HT1080 (cell line): ENCODE measurements around the gene ISM1. TPM values are rescaled to one million over a fixed set of nuclear protein-coding genes. Genes with fewer than 3 reads are reported as not detected.

Experiments used
- DNase-seq: peaks from one replicate; pipeline ENCODE4 v3.0.0-alpha.2; 2015; ENCODE audit warnings: low read depth
- total RNA-seq: library from RNA; depleted of rRNA; stranded (reverse); fragments of >200 nt; shearing (Covaris generic); gene quantifications from 2 replicates; pipeline ENCODE4 v1.2.3, GENCODE V29; 2014

ISM1 gene
- total RNA-seq, 1 experiment from 2014 or later: 2.6 TPM

DNA sequence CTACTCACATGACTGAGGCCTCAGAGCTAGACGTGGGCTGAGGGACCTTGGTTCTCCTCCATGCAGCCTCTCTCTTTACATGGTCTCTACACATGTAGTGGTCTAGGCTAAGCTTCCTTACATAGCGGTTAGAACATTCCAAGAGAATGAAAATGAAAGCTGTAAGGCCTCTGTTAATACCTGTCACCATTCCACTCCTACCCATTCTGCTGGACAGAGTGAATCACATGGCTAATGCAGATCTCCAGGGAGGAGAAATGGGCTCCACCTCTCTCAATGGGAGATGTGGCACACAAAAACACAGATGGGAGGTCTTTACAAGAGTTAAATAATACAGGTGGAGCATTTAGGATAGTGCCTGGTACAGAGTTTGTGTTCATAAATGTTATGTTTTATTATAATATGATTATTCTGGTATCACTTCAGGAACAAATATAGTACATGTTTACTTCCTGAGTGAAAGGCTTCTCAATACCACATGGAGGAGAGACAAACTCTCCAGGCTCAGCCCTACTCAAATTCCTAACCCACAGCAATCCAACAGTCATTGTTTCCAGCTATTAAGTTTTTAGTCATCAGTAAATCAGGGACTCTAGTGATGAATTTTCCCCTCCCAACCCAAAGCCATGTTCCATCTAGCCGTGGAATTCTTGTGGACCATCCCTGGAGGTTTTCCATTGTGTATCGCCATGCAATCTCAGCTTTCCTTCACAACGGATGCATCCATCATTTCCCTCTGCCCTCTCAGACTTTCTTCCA lies 57.9 kb downstream of the ISM1 start:
- no peak for DNase-seq

DNA sequence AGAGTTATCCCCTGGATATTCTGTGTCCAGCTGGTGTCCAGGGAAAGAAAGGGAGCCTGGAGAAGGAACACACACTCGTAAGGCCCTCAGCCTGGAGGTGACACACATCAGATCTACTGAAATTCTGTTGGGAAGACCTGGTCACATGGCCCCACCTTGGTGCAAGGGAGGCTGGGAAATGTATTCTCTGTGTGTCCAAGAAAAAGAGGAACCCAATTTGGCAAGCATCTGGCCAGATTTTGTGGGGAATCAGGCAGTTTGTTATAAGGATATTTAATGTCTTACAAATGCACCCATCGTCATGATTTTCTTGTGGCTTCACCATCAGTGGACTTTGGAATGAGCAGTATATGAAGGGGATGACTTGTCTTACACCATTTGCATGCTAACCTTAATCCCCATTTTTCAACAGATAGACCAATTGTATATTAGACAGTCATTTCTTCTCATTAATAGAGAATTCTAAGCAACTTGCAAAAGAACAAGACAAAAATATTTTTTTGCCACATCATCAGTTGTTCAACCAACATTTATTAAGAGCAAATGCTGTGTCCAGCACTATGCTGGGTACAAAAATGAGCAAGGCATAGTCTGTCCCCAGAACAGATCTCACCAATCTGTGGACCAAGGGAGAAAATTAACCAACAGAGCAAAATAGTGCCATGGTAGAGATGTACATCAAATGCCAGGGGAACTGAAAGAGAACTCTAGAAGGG lies 59.7 kb downstream of the ISM1 start:
- no peak for DNase-seq

DNA sequence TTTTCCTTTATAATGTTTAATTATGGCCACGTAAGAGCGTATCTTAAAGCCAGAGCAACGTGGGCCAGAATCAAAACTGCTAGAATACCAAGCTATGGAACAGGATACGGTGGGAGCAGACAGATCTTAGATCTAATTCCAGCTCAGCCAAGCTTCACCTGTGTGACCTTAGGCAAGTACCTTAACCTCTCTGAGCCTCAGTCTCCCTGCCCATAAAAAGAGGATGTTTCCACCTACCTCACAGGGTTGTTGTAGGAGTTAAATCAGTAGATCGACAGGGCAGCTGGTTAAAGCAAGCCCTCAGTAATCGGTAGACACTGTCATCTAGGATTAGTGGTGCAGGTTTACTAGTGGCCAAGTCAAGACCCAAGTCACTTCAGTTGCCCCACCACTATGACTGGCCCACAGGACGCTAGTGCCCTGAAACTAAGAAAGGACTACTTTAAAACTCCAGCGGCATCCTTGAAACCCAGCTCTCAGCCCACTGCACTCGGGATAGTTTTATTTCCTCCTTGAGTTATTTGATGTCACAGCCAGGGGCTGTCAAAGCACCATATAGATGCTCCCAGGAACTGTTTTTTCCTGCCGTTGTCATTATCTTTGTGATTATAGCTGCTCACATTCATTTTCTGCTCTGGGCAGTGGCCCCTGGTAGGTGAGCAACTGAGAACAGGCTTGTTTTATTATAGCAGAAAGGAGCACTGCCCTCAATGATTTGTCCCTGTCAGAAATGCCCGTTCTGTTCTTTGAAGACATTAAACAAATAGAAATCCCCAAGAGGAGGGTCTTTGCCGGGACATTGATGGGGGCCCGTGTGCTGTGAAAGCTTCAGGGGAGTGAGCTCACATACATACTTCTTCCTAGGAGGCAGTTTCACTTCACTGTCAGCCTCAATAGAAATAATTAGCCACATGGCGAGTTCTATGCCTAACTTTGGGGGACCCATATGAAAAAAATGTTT lies 63.1 kb downstream of the ISM1 start:
- DNase-seq: no peak

DNA sequence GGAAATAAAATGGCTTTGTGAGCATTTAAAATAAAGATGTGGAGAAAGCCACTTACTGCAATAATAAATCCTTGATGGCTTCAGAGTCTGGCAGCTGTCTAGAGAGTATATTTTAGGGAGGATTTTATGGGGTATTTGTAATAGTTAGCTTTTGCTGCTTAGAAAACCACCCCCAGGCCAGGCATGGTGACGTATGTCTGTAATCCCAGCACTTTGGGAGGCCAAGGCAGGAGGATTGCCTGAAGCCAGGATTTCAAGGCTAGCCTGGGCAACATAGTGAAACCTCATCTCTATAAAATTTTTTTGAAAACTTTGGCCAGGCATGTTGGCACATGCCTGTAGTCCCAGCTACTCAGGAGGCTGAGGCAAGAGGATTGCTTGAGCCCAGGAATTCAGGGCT lies 63.8 kb downstream of the ISM1 start:
- no peak for DNase-seq

DNA sequence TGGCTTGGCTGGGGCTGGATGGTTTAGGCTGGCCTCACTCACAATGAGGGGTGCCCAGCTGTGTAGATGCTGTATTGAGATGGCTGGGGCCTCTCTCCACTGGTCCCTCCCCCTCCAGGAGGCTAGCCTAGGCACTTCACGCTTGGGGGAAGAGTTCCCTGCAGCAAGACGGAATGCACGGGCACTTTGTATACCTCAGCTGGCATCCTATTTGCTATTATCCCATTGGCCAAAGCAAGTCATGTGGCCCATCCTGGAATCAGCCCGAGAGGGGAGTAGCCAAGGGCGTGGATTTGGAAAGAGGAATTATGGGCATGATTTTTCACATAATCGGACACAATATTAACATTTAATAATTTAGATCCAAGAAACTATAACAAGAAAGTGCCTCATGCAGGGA lies 64.3 kb downstream of the ISM1 start:
- DNase-seq: no peak

DNA sequence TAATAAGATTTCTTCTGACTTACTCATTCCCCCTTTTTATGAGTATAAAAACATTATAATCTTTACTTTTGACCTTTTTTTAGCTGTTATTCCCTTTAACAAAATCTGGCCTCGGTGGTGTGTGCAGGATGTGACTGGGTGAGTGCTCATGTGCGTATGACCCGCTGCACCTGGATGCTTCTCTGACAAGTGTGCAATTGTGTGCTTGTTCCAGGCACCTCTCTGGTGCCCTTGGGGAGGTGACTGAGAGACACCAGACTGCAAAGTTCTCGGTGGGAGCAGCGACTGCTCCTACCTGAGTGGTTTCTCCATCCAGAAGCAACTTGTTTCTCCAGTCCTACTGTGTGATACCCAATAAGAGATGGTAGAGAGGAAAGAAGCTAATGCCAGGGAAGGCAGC lies 65.0 kb downstream of the ISM1 start:
- no peak for DNase-seq

DNA sequence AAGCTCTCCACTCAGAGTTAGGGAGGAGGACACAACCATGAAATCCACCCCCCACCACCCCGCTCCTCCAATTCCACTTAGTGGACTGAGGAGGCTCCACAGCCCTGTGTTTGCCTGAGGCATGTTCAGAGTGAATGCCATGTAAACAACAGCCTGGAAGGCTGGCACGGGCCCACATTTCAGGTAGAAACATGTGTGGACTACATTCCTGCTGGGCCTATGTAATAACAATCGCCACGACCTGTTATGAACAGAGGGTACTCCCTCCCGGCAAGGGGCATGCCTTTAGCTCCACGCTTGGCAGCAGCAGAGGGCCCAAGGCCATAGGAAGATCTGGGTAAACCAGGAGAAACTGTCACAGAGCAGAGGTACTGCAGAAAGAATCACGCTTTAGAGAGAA lies 65.5 kb downstream of the ISM1 start:
- no peak for DNase-seq

DNA sequence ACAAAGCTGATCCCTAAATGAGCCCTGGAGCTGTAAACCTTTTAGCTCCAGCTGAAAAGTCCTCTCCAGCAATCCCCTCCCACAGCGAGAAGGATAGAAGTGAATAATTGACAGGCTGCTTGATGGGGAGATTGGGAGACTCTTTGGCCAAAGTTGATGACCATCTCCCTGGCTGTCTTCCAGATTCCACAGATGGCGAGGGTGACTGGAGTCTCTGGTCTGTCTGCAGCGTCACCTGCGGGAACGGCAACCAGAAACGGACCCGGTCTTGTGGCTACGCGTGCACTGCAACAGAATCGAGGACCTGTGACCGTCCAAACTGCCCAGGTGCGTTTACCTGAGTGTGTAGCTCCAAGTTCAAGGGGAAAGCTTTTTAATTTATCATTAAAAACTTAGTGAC lies 67.3 kb downstream of the ISM1 start:
- no peak for DNase-seq

DNA sequence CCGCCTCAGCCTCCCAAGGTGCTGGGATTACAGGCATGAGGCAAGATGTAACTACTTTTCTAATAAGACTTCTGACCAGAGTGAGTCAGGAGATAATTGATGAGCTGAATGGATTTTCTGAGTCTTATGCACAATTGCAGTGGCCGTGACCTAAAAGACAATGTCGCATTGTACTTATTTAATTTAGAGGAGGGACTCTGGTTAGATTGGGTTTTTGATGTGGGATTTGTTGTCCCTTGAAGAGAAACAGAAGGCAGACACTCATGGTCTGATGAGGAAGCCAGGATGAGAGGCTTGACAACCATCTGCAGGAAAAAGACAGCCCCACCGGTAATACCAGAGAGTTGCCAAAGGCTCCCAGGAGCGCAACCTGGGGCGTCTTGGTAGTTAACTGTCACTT lies 68.0 kb downstream of the ISM1 start:
- DNase-seq: no peak

DNA sequence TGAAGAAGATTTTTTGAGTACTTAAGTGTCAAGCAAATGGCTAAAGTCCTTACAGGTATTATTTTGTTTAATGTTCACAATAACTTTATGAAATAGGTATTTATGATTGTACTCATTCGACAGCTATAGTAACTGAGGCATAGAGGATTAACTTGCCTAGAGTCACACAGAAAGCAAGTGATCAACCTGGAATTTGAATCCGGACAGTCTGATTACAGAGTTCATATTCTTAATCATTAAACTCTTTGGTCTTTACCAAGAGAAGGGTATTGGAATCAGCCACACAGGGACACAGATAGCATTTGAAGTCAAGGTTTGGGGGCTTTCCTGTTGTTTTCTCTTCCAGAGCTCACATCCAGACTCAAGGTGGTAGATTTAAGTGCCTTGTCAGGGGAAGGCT lies 69.7 kb downstream of the ISM1 start:
- DNase-seq: no peak

DNA sequence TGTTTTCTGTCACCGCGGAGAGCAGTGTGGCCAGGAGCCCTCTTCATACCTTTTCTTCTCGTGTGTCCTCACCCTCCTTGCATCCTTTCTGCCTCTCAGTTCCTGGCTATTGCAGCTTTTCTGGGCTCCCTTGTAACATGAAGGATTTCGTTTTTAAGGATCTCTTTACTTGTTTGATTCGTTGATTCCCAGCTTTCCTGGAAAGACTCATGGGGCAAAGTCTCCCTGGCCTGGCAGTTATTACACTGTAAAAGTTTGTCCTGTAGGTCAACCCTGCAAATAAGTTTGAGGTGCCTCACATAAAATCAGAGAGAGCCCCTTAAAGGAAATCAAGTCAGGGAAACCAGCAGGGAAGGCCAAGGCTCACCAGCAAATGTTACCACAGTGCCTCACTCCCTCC lies 70.1 kb downstream of the ISM1 start:
- no peak for DNase-seq

DNA sequence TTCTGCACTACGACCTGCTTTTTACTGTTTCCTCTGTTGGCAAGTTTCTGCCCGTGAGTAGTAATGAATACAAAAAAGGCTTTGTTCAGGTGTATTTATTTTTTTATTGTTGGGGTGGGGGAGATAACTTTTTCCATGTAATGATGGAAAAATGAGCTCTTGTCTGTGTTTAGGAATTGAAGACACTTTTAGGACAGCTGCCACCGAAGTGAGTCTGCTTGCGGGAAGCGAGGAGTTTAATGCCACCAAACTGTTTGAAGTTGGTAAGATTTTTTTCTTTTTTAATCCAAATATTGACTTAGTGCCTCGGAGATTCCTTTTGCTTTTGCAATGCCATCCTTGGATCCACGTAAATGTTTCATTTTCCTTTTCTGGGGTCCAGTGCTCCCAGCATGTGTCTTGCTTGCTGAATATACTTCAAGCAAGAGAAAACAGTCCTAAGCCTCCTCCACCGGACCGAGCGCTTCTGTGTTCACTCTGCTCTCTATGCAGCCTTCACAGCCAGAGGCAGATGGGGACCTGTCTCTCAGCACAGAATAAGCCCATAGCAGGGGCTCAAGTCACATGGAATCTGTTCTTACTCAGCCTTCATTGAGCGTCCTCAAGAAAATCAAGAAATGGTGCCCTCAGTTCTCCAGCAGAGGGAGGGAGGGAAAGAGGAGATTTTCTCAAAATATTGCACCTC lies 71.3 kb downstream of the ISM1 start:
- no peak for DNase-seq

DNA sequence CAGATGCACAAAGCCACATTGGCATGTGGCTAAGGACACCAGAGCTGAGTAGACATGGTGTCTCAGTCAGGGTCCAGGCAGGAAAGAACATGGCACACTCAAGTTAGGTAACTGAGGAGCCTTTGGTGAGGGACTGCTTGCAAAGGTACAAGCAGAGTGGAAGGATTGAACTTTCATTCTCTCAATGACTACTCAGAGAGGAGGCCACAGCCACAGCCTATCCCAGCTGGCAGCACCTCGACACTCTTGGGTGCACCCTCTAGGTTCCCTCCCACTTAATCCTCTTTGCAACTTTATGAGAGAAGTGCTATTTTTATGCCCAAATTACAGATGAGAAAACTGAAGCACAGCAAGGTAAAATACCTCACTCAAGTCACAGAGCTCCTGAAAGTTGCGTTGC lies 73.4 kb downstream of the ISM1 start:
- no peak for DNase-seq

DNA sequence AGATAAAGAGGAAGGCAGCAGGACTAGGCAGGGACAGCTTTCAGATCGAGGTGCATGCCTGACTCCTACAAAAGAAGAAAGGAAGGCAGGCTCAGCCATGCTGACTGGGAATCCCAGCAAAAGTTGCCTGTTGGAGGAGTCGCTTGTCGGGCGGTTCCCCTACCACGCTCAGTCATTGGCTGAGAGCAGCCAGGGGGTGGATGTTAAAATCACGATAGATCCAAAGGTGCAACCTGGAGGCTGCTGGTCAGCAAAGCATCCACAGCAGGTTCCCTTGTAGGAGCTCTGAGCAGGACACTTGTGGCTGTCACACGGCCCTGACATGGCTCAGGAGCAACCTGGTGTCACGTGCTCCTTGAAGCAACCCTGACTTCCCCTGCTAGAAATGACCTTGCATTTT lies 74.6 kb downstream of the ISM1 start:
- DNase-seq: no peak

DNA sequence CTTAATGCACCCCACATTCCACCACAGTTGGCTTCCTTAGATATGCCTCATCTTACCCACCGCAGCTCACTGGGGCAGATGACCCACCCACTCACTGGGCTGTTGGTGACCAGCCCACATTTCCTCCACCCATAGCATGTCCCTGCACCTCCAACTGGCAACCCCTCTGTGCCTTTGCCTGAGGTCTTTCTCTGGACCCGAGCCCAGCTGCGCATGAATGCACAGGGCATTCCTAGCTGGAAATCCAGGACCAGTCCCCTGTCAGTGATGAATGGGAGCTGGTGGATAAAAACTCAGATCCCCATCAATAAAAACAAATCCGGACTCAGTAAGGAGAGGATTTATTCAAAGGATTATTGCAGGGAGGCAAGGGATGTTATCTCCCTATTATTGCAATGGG lies 75.0 kb downstream of the ISM1 start:
- DNase-seq: no peak

DNA sequence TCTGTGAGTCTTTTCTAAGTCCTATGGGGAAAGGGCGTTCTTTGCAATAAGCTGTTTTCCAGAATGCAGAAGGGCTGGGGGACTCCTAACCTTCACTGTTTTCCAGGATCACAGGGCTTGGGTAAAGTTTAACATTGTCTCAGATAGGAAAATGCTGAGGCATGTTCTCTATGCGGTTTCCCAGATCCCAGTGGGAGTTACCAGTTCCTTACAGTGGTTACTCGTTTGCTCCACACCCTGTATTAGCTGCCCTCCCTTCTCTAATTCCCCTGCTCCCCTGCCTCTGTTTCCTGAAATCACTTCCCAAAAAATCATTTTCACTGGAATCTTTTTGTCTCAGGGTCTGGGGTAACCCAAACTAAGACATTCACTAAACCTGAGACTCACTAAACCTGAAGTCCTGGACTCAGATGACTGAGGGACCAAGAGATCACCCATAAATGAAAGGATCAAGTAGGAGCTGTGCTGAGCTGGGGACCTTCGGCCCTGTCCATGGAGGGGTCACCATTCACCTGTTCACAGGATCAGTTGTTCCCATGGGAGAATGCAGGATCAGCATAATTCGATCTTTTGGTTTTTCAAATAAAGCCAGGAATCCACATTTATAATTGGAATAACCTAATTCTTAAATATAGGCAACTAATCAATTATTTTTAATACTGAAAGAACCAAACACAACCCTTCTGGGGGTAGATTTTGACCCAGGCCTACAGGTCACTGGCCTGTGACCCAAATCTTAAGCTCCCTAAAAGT lies 76.2 kb downstream of the ISM1 start:
- DNase-seq: no peak

DNA sequence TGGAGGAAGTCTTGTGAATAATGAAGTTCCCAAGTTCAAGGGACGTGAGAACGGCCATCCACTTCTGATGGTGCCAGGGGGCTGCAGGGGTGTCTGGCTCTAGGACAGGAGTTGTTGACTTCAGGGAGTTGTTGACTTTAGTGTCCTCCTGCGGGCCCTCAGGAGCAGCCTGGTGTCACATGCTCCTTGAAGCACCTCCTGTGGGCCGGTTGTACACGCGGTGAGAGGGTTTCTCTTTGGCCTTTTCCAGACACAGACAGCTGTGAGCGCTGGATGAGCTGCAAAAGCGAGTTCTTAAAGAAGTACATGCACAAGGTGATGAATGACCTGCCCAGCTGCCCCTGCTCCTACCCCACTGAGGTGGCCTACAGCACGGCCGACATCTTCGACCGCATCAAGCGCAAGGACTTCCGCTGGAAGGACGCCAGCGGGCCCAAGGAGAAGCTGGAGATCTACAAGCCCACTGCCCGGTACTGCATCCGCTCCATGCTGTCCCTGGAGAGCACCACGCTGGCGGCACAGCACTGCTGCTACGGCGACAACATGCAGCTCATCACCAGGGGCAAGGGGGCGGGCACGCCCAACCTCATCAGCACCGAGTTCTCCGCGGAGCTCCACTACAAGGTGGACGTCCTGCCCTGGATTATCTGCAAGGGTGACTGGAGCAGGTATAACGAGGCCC lies 77.8 kb downstream of the ISM1 start:
- no peak for DNase-seq

DNA sequence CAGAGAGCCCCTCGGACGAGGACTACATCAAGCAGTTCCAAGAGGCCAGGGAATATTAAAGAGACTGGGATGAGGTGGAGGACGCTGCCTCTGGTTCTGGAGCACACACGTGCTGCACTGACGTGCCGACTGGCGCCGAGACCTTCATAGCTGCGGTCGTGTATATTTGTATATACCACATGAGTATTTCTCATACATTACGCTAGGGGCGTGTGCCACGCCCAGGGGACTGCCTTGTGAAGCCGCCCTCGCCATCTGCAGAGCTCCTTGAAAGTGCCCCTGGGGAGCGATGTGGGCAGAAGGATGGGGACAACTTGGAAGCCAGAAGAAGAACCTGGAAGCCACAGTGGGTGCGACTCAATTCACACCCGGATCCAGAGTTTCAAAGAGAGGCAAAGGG lies 78.3 kb downstream of the ISM1 start:
- DNase-seq: no peak

DNA sequence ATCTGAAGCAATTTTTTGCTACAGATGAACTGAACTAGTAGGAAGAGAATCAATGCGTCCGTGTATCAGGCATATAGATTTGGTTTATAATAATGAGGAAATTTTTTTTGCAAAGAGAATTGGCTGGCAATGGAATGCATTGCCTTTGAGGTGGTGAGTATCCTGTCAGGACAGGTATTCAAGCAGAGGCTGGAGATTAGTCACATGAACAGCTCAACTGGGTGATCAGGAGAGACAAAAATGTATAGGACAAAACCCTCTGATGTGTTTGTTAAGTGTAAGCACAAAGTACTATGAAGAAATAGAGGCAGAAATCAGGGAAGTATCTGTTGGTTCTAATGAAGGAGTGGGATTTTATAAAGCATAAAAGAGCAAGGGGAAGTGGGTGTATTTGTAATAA lies 80.5 kb downstream of the ISM1 start:
- DNase-seq: no peak
